ENCODE data around the gene BTD.

DNA sequence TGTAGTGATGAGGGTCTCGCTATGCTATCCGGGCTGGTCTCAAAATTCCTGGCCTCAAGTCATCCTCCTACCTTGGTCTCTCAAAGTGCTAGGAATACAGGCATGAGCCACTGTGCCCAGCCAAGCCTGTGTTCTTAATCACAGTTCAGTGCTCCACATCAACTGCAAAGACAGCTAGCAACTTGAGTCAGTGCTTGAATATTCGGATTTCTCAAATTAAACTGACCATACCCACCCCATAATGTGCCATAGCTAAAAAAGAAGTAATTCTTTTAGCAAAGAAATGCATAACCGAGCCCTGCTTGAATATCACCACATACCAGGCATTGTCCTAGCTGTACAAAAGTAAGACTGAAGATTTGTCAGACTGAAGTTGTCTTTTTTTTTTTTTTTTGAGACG lies 89.2 kb downstream of the BTD start:
- TF ChIP-seq CTCF (optimal IDR thresholded peaks at IDR 0.05 in 1 of 3, IDR thresholded peaks at IDR 0.05 in 1 of 3, conservative IDR thresholded peaks at IDR 0.05 in 1 of 3; ENCODE audit: extremely low read depth in 1 of 3, insufficient read depth in 2 of 3, low read length in 3 of 3): no peak
- TF ChIP-seq EZH2 (IDR thresholded peaks at IDR 0.05; ENCODE audit: low read length): no peak
